Lower leg skin (tissue), 3 donors: ENCODE measurements around the gene HNRNPL.

Source experiments
- CTCF ChIP-seq, 3 donors: fragments of 450-650 bp; IDR thresholded peaks; one replicate each; pipeline ENCODE4 v1.5.1; 2016; ENCODE audit warnings: antibody characterized with exemption in 3 of 3, mild to moderate bottlenecking in 3 of 3, moderate library complexity in 2 of 3
- POLR2A ChIP-seq, 2 donors: fragments of 450-650 bp; IDR thresholded peaks; one replicate each; pipeline ENCODE4 v1.6.1; 2016 to 2017; ENCODE audit warnings: antibody characterized with exemption in 2 of 2, mild to moderate bottlenecking in 1 of 2, moderate library complexity in 1 of 2

- TF ChIP-seq CTCF (IDR thresholded peaks at IDR 0.05) (no peak), POLR2A (IDR thresholded peaks at IDR 0.05) (no peak)
Observed at GRCh38 chr19:38801359-38802095, 48.3 kb downstream of the HNRNPL start.
